Skeletal muscle satellite cell (primary cell): ENCODE measurements around the gene UBAP2.
"Not testable (repeated sequence)": the region's sequence is repeated elsewhere in the genome, so short reads cannot be mapped to it uniquely, and the experiment has no call there.

Source experiments
- H3K27me3 ChIP-seq: 2 replicates; pipeline ENCODE4 v1.7.0; 2013; ENCODE audit warnings: low read length; ENCODE audit not compliant: control insufficient read depth, insufficient read depth
- H3K36me3 ChIP-seq: 2 replicates; pipeline ENCODE4 v1.7.0; 2013; ENCODE audit warnings: mild to moderate bottlenecking, control low read depth, low read length; ENCODE audit not compliant: insufficient read depth
- H3K4me1 ChIP-seq: 2 replicates; pipeline ENCODE4 v1.7.0; 2013; ENCODE audit warnings: low read length; ENCODE audit not compliant: control insufficient read depth, insufficient read depth
- H3K4me2 ChIP-seq: 2 replicates; pipeline ENCODE4 v1.7.0; 2013; ENCODE audit warnings: mild to moderate bottlenecking, low read length
- H3K4me3 ChIP-seq: 2 replicates; pipeline ENCODE4 v1.7.0; 2013; ENCODE audit warnings: low read length
- H3K9ac ChIP-seq: 2 replicates; pipeline ENCODE4 v1.7.0; 2013; ENCODE audit warnings: mild to moderate bottlenecking, low read depth, low read length, moderate library complexity
- H3K9me3 ChIP-seq: replicated peaks from 2 replicates; pipeline ENCODE4 v1.7.0; 2013; ENCODE audit warnings: mild to moderate bottlenecking, control low read depth, low read length

Gene UBAP2

GRCh38 chr9:34024476-34024875 is 24.2 kb downstream of the UBAP2 start:
- not testable (repeated sequence) for H3K9ac ChIP-seq, H3K36me3 ChIP-seq, H3K9me3 ChIP-seq, H3K4me1 ChIP-seq, H3K27me3 ChIP-seq, H3K4me2 ChIP-seq, H3K4me3 ChIP-seq

DNA sequence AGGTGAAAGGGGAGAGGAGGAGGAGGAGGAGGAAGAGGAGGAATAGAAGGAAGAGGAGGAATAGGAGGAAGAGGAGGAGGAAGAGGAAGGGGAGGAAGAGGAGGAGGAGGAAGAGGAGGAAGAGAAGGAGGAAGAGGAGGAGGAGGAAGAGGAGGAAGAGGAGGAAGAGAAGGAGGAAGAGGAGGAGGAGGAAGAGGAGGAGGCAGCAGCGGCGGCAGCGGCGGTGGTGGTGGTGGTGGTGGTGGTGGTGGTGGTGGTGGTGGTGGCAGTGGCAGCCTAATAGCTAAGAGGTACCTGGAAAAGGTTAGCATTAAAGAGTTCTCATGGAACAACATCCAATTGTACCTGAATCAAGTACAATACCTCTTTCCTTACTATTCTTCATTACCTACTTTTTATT is 32.5 kb downstream of the UBAP2 start:
- H3K4me2 ChIP-seq = no peak overlapping the region
- no peak overlapping the region for H3K4me3 ChIP-seq
- no peaks in the 10 kb centered on the region for H3K9me3 ChIP-seq
- H3K9ac ChIP-seq = no peak overlapping the region
- H3K36me3 ChIP-seq = peaks cover 14% of the 10 kb centered on the region
- H3K27me3 ChIP-seq = no peaks in the 10 kb centered on the region
- H3K4me1 ChIP-seq = no peaks in the 10 kb centered on the region

- Histone ChIP-seq H3K4me3 (no peak overlapping the region), H3K4me2 (no peak overlapping the region), H3K27me3 (no peaks in the 10 kb centered on the region), H3K4me1 (no peaks in the 10 kb centered on the region), H3K36me3 (peaks cover 32% of the 10 kb centered on the region), H3K9ac (no peak overlapping the region), H3K9me3 (no peaks in the 10 kb centered on the region)
These were observed 37.7 kb downstream of the UBAP2 start for GRCh38 chr9:34010979-34011378.

GRCh38 chr9:34001951-34002350 is 46.7 kb downstream of the UBAP2 start:
- H3K36me3 ChIP-seq = peaks cover 37% of the 10 kb centered on the region
- no peak overlapping the region for H3K4me3 ChIP-seq
- H3K9me3 ChIP-seq = no peaks in the 10 kb centered on the region
- no peaks in the 10 kb centered on the region for H3K27me3 ChIP-seq
- H3K9ac ChIP-seq = no peak overlapping the region
- H3K4me2 ChIP-seq = no peak overlapping the region
- H3K4me1 ChIP-seq = no peaks in the 10 kb centered on the region

DNA sequence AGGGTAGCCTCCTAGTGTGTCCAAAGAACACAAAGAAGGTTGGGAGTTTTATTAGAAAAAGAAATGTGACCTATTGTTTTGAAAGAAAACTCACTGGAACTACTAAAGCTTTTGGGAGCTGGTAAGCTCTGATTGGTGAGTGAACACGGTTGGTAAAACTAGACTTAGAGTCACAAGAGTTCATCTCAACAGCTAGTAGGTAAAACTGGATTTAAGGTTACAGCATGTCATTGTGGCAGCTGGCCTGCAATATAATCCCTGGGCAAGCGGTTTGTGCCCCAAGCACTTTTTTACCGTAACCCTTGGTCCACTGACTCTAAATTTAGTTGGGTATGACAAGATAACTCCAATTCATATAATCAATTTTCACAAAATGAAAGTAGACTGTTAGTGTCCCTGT is 47.4 kb downstream of the UBAP2 start:
- peaks cover 38% of the 10 kb centered on the region for H3K36me3 ChIP-seq

DNA sequence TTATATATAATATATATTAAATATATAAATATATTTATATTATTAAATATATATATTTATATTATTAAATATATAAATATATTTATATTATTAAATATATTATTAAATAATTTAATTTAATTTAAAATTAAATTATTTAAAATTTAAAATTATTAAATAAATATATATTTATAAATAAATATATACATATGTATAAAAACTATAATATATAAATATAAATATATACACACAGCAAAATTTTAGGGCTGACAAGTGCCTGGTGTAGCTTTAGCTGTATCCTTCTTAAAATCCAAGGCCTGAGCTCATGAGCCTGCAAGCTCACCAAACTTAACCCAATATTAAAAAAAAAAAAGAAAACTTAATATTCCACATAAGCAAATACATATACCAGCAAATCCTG is 53.2 kb downstream of the UBAP2 start:
- Histone ChIP-seq H3K27me3 (no peaks in the 10 kb centered on the region), H3K36me3 (peaks cover 41% of the 10 kb centered on the region), H3K4me1 (no peaks in the 10 kb centered on the region), H3K9me3 (no peaks in the 10 kb centered on the region), H3K4me2 (no peak overlapping the region), H3K4me3 (no peak overlapping the region), H3K9ac (no peak overlapping the region)

More for the DNA sequence above, 47.4 kb downstream of the UBAP2 start:
- no peaks in the 10 kb centered on the region for H3K4me1 ChIP-seq
- H3K27me3 ChIP-seq = no peaks in the 10 kb centered on the region
- no peaks in the 10 kb centered on the region for H3K9me3 ChIP-seq
- H3K4me2 ChIP-seq = no peak overlapping the region
- H3K4me3 ChIP-seq = no peak overlapping the region
- H3K9ac ChIP-seq = no peak overlapping the region

GRCh38 chr9:33993104-33993503 is 55.6 kb downstream of the UBAP2 start:
- Histone ChIP-seq H3K4me2 (no peak overlapping the region), H3K27me3 (no peaks in the 10 kb centered on the region), H3K9me3 (no peaks in the 10 kb centered on the region), H3K36me3 (peaks cover 44% of the 10 kb centered on the region), H3K4me1 (no peaks in the 10 kb centered on the region), H3K4me3 (no peak overlapping the region), H3K9ac (no peak overlapping the region)

- Histone ChIP-seq H3K4me1 (no peaks in the 10 kb centered on the region), H3K4me2 (no peak overlapping the region), H3K9ac (no peak overlapping the region), H3K27me3 (no peaks in the 10 kb centered on the region), H3K9me3 (no peaks in the 10 kb centered on the region), H3K36me3 (peaks cover 39% of the 10 kb centered on the region), H3K4me3 (no peak overlapping the region)
These were observed 56.1 kb downstream of the UBAP2 start for GRCh38 chr9:33992632-33993031.

- Histone ChIP-seq H3K36me3 (peaks cover 50% of the 10 kb centered on the region), H3K9me3 (no peaks in the 10 kb centered on the region), H3K9ac (no peak overlapping the region), H3K4me2 (no peak overlapping the region), H3K4me1 (no peaks in the 10 kb centered on the region), H3K4me3 (no peak overlapping the region), H3K27me3 (no peaks in the 10 kb centered on the region)
These were observed 60.3 kb downstream of the UBAP2 start for GRCh38 chr9:33988219-33988890.

DNA sequence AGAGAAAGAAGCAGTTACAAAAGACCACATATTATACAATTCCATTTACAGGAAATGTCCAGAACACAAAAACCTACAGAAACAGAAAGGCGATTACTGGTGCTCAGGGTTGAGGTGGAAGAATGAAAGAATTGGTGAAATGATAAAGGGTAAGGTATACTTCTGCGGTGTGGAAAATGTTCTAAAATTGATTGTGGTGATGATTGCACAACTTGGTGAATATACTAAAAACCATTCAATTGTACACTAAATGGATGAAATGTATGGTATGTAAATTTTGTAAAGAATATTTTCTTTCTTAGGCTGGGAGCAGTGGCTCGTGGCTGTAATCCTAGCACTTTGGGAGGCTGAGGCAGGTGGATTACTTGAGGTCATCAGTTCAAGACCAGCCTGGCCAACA is 72.3 kb downstream of the UBAP2 start:
- H3K4me2 ChIP-seq = no peak overlapping the region
- no peaks in the 10 kb centered on the region for H3K27me3 ChIP-seq
- no peak overlapping the region for H3K4me3 ChIP-seq
- no peaks in the 10 kb centered on the region for H3K9me3 ChIP-seq
- H3K36me3 ChIP-seq = peaks cover 20% of the 10 kb centered on the region
- H3K4me1 ChIP-seq = no peaks in the 10 kb centered on the region
- no peak overlapping the region for H3K9ac ChIP-seq

DNA sequence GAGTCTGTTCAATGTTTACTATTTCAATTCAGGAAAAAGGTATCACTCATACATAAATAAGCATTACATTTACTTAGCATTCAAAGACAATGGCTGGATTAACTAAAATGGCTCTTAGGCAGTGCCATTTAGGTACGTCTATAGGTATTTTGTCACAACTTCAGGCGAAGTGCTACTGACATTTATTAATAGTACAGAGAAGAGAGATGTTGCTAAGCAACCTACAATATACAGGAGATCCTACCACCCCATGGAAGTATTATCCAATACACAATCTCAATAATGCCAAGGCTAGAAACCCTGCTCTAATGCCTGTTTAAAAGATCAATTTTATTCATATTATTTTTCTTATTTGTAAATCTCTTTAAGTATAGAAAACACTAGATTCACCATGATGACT is 76.0 kb downstream of the UBAP2 start:
- Histone ChIP-seq H3K4me1 (no peaks in the 10 kb centered on the region), H3K4me2 (no peak overlapping the region), H3K9me3 (no peaks in the 10 kb centered on the region), H3K36me3 (peaks cover 35% of the 10 kb centered on the region), H3K4me3 (no peak overlapping the region), H3K9ac (no peak overlapping the region), H3K27me3 (no peaks in the 10 kb centered on the region)

- no peaks in the 10 kb centered on the region for H3K9me3 ChIP-seq
- no peak overlapping the region for H3K4me3 ChIP-seq
- no peak overlapping the region for H3K4me2 ChIP-seq
- H3K4me1 ChIP-seq = no peaks in the 10 kb centered on the region
- H3K9ac ChIP-seq = no peak overlapping the region
- peaks cover 17% of the 10 kb centered on the region for H3K36me3 ChIP-seq
- H3K27me3 ChIP-seq = no peaks in the 10 kb centered on the region
These were observed 84.5 kb downstream of the UBAP2 start for GRCh38 chr9:33964086-33964768.
